ENCODE results near the gene ROBO4.

The ROBO4 gene

DNA sequence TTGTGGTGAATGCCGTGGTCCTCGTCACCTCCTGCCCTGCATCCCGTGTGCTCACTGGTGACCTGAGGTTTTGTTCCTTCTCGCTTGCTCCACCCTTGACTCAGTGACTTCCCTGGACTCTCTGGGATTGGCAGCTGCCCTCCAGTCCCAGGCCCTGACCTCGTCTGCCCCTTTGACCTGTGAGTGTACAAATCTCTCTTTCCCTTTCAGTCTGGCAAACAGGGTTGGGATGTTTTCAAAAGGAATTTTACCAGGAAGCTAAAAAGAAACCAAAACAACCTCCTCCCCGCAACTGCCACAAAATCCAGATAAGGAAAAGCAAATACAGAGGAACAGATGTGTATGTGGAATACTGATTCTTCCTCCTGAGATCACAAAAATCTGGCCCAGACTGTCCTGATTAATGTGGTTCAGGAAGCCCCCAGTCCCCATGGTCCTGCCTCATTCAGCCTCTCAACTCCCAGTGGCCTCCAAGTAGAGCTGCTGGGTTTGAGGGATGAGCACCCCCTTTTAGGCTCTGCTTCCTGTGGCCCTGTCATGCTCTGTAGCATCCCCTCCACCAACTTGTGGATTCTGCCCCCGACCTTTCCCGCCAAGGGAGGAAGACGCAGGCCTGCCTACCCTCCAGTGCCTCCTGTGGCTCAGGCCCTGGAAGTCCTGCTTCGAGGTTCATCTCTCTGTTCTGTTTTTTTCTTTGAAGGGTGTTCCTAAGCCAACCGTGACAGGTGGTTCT, 15.2 kb downstream of the ROBO4 start:
- TF ChIP-seq CREB1 (IDR thresholded peaks at IDR 0.05; ENCODE audit: low read depth) (no peak), CEBPB (IDR thresholded peaks at IDR 0.05) (no peak), TCF12 (IDR thresholded peaks at IDR 0.05; ENCODE audit: low read depth) (no peak), FOXM1 (IDR thresholded peaks at IDR 0.05; ENCODE audit: borderline replicate concordance, low read depth) (no peak), YY1 (IDR thresholded peaks at IDR 0.05; ENCODE audit: low read depth) (no peak), ZBTB7A (IDR thresholded peaks at IDR 0.05; ENCODE audit: low read depth) (no peak), NFIC (IDR thresholded peaks at IDR 0.05) (no peak), TEAD4 (IDR thresholded peaks at IDR 0.05) (no peak), TAF1 (IDR thresholded peaks at IDR 0.05; ENCODE audit: low read depth) (no peak), RAD21 (IDR thresholded peaks at IDR 0.05; ENCODE audit: low read depth) (no peak)
- TF ChIP-seq, protein P1, sequence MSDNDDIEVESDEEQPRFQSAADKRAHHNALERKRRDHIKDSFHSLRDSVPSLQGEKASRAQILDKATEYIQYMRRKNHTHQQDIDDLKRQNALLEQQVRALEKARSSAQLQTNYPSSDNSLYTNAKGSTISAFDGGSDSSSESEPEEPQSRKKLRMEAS (IDR thresholded peaks at IDR 0.05) = no peak
- TF ChIP-seq, protein P2, sequence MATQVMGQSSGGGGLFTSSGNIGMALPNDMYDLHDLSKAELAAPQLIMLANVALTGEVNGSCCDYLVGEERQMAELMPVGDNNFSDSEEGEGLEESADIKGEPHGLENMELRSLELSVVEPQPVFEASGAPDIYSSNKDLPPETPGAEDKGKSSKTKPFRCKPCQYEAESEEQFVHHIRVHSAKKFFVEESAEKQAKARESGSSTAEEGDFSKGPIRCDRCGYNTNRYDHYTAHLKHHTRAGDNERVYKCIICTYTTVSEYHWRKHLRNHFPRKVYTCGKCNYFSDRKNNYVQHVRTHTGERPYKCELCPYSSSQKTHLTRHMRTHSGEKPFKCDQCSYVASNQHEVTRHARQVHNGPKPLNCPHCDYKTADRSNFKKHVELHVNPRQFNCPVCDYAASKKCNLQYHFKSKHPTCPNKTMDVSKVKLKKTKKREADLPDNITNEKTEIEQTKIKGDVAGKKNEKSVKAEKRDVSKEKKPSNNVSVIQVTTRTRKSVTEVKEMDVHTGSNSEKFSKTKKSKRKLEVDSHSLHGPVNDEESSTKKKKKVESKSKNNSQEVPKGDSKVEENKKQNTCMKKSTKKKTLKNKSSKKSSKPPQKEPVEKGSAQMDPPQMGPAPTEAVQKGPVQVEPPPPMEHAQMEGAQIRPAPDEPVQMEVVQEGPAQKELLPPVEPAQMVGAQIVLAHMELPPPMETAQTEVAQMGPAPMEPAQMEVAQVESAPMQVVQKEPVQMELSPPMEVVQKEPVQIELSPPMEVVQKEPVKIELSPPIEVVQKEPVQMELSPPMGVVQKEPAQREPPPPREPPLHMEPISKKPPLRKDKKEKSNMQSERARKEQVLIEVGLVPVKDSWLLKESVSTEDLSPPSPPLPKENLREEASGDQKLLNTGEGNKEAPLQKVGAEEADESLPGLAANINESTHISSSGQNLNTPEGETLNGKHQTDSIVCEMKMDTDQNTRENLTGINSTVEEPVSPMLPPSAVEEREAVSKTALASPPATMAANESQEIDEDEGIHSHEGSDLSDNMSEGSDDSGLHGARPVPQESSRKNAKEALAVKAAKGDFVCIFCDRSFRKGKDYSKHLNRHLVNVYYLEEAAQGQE (IDR thresholded peaks at IDR 0.05; ENCODE audit: low read depth) = no peak

DNA sequence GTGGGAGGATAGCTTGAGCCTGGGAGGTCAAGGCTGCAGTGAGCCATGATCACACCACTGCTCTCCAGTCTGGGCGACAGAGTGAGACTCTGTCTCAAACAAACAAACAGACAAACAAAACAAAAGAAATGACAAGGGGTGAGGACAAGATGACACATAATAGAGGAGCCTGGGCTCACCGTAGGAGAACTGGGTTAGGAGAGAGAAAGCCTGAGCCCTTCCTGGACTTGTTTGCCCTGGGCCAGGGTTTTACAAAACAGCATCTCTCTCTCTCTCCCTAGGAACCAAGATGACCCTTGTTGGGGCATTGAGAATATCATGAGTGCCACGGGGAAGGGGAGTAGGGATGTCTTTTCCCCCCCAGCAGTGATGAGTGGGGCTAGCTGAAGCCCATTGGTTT, 16.7 kb downstream of the ROBO4 start:
- TF ChIP-seq RAD21 (IDR thresholded peaks at IDR 0.05; ENCODE audit: low read depth) = no peak
- TF ChIP-seq TEAD4 (IDR thresholded peaks at IDR 0.05) = no peak
- no peak for TF ChIP-seq ZBTB7A (IDR thresholded peaks at IDR 0.05; ENCODE audit: low read depth)
- TF ChIP-seq, protein P3, sequence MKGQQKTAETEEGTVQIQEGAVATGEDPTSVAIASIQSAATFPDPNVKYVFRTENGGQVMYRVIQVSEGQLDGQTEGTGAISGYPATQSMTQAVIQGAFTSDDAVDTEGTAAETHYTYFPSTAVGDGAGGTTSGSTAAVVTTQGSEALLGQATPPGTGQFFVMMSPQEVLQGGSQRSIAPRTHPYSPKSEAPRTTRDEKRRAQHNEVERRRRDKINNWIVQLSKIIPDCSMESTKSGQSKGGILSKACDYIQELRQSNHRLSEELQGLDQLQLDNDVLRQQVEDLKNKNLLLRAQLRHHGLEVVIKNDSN (IDR thresholded peaks at IDR 0.05) = no peak
- TF ChIP-seq, protein P1 (IDR thresholded peaks at IDR 0.05) = no peak
- TF ChIP-seq TAF1 (IDR thresholded peaks at IDR 0.05; ENCODE audit: low read depth) = no peak
- no peak for TF ChIP-seq EGR1 (IDR thresholded peaks at IDR 0.05)
- TF ChIP-seq, protein P2 (IDR thresholded peaks at IDR 0.05; ENCODE audit: low read depth) = no peak
- TF ChIP-seq YY1 (IDR thresholded peaks at IDR 0.05; ENCODE audit: low read depth) = no peak
- no peak for TF ChIP-seq NFIC (IDR thresholded peaks at IDR 0.05)
- TF ChIP-seq EP300 (IDR thresholded peaks at IDR 0.05; ENCODE audit: borderline replicate concordance) = no peak
- TF ChIP-seq CEBPB (IDR thresholded peaks at IDR 0.05) = no peak
- no peak for TF ChIP-seq CREB1 (IDR thresholded peaks at IDR 0.05; ENCODE audit: low read depth)
- no peak for TF ChIP-seq TCF12 (IDR thresholded peaks at IDR 0.05; ENCODE audit: low read depth)

DNA sequence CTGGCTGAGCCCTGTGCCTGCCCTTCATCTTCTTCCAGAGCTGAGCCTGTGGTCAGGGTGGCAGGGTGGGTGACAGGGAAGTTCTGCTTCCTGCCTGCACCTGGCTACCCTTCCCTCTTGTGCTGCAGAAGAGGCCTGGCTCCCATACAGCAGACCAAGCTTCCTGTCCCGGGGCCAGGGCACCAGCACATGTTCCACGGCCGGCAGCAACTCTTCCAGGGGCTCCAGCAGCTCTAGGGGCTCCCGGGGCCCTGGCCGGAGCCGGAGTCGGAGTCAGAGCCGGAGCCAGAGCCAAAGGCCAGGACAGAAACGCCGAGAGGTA, 17.4 kb downstream of the ROBO4 start:
- no peak for TF ChIP-seq RAD21 (IDR thresholded peaks at IDR 0.05; ENCODE audit: low read depth)

DNA sequence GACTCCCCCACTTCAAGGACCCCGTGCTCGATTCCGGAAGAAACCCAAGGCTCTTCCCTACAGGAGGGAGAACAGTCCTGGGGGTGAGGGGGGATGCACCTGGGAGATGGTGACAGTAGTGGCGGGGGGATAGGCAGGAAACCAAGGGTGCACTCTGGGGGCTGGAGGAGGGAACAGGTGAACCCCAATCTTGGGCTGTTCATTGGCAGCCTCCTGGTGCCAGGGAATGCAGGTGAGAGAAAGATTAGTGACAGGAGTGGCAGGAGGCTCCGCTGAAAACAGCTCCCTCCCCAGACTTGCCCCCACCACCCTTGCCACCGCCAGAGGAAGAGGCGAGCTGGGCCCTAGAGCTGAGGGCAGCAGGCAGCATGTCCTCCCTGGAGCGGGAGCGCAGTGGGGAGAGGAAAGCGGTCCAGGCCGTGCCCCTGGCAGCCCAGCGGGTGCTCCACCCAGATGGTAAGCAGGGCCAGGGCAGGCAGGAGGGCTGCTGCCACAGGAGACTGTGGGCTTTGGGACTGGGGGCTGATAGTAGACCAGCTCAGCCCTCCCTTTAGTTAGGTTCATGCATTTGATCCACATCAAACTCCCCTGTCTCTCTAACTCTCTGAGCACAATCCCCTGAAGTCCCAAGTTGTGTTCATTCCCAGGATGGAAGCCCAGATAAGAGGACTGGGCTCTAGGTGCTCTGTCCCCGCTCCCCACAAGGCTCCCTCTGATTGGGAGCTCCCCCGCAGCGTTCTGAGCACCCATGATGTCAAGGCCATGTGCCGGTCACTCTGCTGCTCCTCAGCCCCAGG, 18.0 kb downstream of the ROBO4 start:
- TF ChIP-seq, protein P3 (IDR thresholded peaks at IDR 0.05) = no peak
- TF ChIP-seq RAD21 (IDR thresholded peaks at IDR 0.05; ENCODE audit: low read depth) = no peak

DNA sequence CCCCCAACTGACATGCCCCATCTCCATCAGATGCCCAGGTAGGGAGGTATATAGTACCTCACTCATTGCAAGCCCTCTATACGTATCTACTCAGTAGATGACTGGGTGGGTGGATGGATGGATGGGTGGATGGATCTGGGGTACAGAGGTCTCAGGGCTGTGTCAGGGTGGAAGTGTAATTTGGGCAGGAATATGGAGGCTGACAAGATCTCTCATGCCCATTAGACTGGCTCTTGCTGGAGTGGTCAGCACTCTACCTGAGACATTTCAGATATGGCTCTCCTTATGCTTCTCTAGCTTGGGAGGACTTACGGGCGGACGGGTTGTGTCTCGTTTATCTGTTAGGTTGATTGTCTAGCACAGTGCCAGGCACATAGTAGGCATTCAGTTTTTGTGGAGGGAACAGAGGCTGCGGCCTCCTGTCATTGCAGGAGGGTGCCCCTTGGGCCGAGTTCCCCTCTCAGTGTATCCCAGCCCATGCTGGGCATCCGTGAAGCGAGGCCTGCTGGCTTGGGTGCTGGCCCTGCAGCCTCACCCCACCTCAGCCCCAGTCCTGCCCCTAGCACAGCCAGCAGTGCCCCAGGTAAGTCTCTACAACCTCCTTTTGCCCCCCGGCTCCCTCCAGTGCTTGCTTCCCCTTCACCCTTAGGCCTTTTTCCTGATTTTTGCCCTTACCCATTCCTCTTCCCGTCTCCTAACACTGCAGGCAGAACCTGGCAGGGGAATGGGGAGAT, 18.7 kb downstream of the ROBO4 start:
- TF ChIP-seq, protein P1 (IDR thresholded peaks at IDR 0.05) = no peak
- TF ChIP-seq, protein P2 (IDR thresholded peaks at IDR 0.05; ENCODE audit: low read depth) = no peak
- TF ChIP-seq TCF12 (IDR thresholded peaks at IDR 0.05; ENCODE audit: low read depth) (no peak), TEAD4 (IDR thresholded peaks at IDR 0.05) (no peak), CREB1 (IDR thresholded peaks at IDR 0.05; ENCODE audit: low read depth) (no peak), TAF1 (IDR thresholded peaks at IDR 0.05; ENCODE audit: low read depth) (no peak), NFIC (IDR thresholded peaks at IDR 0.05) (no peak)

Measured in Ishikawa (cell line).